ENCODE data around the gene FAM200C. TPM values are rescaled to one million over a fixed set of nuclear protein-coding genes. Genes with fewer than 3 reads are reported as not detected.

Gene FAM200C
- total RNA-seq, 6 experiments from 2014 or later = 0.56 to 1.2 (median 0.95) TPM

DNA sequence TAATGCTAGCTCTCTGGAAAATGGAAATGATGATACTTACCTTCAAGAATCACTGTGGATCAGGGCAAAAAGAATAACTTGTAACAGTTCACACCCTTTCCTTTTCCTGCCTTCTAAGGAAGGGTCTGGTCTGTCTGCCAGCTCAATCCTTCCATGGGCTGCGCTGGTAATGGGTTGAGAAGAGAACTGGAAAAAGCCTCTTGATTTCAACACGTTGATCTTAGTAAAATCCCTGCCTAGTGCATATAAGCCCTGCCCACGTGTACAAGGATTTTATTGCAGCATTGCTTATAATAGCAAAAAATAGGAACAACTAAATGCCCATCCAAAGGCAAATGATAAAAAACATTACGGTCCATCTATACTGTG lies 49.9 kb downstream of the FAM200C start:
- ATAC-seq = no peak
- TF ChIP-seq, protein P1, sequence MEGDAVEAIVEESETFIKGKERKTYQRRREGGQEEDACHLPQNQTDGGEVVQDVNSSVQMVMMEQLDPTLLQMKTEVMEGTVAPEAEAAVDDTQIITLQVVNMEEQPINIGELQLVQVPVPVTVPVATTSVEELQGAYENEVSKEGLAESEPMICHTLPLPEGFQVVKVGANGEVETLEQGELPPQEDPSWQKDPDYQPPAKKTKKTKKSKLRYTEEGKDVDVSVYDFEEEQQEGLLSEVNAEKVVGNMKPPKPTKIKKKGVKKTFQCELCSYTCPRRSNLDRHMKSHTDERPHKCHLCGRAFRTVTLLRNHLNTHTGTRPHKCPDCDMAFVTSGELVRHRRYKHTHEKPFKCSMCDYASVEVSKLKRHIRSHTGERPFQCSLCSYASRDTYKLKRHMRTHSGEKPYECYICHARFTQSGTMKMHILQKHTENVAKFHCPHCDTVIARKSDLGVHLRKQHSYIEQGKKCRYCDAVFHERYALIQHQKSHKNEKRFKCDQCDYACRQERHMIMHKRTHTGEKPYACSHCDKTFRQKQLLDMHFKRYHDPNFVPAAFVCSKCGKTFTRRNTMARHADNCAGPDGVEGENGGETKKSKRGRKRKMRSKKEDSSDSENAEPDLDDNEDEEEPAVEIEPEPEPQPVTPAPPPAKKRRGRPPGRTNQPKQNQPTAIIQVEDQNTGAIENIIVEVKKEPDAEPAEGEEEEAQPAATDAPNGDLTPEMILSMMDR (IDR thresholded peaks at IDR 0.05) = no peak
- no peak for TF ChIP-seq POLR2A (IDR thresholded peaks at IDR 0.05)
- Histone ChIP-seq H3K27me3 (no peaks in the 10 kb centered on the region), H3K27ac (no peak overlapping the region), H3K4me3 (no peak overlapping the region), H3K9me3 (no peaks in the 10 kb centered on the region), H3K36me3 (no peaks in the 10 kb centered on the region), H3K4me1 (no peaks in the 10 kb centered on the region)
- DNase-seq = no peak
- intact Hi-C loops (cut with DNase I) = loop anchor here (5.0 to 10.0 kb wide), 2 partner anchors 153 to 325 kb away; no protein-coding TSS in a partner anchor
- 47% methylated on average over 4 of the region's 4 CpGs for WGBS (ENCODE audit: insufficient coverage, low coverage, low lambda C conversion rate, missing lambda C conversion rate)

DNA sequence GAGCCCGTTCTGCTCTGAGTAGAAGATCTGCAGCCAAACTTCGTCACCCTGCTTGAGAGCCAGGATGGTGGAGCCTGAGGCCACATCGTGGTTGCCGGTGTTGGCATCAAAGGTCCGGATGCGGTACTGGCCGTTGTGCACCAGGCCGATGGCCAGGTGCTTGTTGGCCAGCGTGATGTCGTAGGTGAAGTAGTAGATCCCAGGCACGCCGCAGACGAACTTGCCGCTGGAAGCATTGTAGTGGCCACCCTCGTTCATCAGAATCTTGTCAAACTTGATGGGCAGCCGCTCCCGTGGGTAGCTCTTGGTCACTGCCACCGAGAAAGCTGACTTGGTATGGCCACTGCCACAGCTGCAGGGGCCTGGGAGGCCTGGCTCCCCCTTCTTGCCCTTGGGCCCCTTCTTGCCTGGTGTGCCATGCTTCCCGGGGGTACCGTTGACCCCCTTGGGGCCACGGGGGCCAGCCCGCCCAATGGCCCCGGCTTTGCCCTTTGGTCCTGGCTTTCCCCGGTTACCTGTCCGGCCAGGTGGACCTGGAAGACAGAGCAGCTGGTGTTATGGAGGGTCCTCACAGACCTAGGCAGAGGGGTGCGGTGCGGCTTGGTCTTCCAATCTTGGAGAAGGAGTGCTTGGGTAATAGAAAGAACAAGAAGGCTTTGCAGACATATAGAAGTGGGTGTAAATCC lies 50.5 kb downstream of the FAM200C start:
- no peaks in the 10 kb centered on the region for H3K9me3 ChIP-seq
- H3K4me1 ChIP-seq = no peaks in the 10 kb centered on the region
- H3K4me3 ChIP-seq = no peak overlapping the region
- H3K27ac ChIP-seq = no peak overlapping the region
- intact Hi-C loops (cut with DNase I) = loop anchor here (5.0 to 10.0 kb wide), 2 partner anchors 152 to 325 kb away; no protein-coding TSS in a partner anchor
- no peak for TF ChIP-seq POLR2A (IDR thresholded peaks at IDR 0.05)
- TF ChIP-seq, protein P1 (IDR thresholded peaks at IDR 0.05) = no peak
- ATAC-seq = no peak
- 78% methylated on average over 6 of the region's 27 CpGs for WGBS (ENCODE audit: insufficient coverage, low coverage, low lambda C conversion rate, missing lambda C conversion rate)
- H3K36me3 ChIP-seq = no peaks in the 10 kb centered on the region
- H3K27me3 ChIP-seq = no peaks in the 10 kb centered on the region
- no peak for DNase-seq

DNA sequence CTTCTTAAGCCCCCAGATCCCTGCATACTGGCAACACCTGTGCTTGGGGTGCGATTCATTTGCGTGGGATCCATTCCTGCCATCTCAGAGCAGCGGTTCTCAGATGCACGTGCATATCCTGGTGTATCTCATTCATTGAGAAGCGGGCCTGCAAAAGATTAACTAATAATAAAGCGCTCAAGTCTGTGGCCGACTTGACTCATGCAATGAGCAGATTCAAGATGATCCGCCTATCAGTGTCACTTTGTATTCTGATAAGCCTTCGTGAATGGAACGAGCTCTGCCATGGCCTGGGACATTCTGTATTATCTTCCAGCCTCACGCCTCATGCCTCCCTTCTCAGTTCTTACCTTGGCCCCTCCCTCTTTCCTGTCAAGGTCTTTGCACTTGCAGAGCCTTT lies 51.8 kb downstream of the FAM200C start:
- no peak for ATAC-seq
- no peaks in the 10 kb centered on the region for H3K36me3 ChIP-seq
- WGBS (ENCODE audit: insufficient coverage, low coverage, low lambda C conversion rate, missing lambda C conversion rate) = 77% methylated on average over 9 of the region's 11 CpGs
- no peak overlapping the region for H3K27ac ChIP-seq
- no peak for DNase-seq
- TF ChIP-seq, protein P1 (IDR thresholded peaks at IDR 0.05) = no peak
- intact Hi-C loops (cut with DNase I) = loop anchor here (5.0 to 10.0 kb wide), 2 partner anchors 151 to 323 kb away; no protein-coding TSS in a partner anchor
- H3K27me3 ChIP-seq = no peaks in the 10 kb centered on the region
- H3K4me3 ChIP-seq = no peak overlapping the region
- H3K9me3 ChIP-seq = no peaks in the 10 kb centered on the region
- H3K4me1 ChIP-seq = no peaks in the 10 kb centered on the region

DNA sequence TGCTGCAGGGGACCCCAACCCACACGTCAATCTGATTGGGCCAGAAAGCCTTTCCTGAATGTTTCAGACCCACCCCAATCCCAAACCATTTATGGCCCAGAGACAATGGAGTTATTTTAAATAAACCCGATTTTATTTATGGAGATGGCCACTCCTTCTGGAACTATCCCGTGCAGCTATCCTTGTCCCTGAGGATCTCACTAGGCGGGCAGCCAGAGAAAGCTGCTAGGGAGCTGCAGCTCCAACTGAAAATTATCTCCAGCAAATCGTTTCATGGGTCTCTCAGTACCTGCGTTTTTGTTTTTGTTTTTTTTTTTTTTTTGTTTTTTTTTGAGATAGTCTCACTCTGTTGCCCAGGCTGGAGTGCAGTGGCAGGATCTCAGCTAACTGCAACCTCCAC lies 52.4 kb downstream of the FAM200C start:
- TF ChIP-seq POLR2A (IDR thresholded peaks at IDR 0.05) = no peak
- TF ChIP-seq, protein P1 (IDR thresholded peaks at IDR 0.05) = no peak
- no peak overlapping the region for H3K4me3 ChIP-seq
- no peaks in the 10 kb centered on the region for H3K9me3 ChIP-seq
- H3K36me3 ChIP-seq = no peaks in the 10 kb centered on the region
- ATAC-seq (no peak), DNase-seq (no peak)
- no peaks in the 10 kb centered on the region for H3K27me3 ChIP-seq
- H3K27ac ChIP-seq = no peak overlapping the region
- intact Hi-C loops (cut with DNase I) = loop anchor here (5.0 to 10.0 kb wide), 2 partner anchors 150 to 323 kb away; no protein-coding TSS in a partner anchor
- H3K4me1 ChIP-seq = no peaks in the 10 kb centered on the region
- WGBS (ENCODE audit: insufficient coverage, low coverage, low lambda C conversion rate, missing lambda C conversion rate) = 55% methylated on average over 6 of the region's 6 CpGs

Other genes with a start within 250 kb of the FAM200C start
- not detected for gene FABP6, start 170.5 kb downstream of the FAM200C start, total RNA-seq
- under 1 TPM; 0.19 to 0.79 (median 0.44) TPM for gene CCNJL, start 87.5 kb downstream of the FAM200C start, total RNA-seq
- gene C1QTNF2, start 29.4 kb downstream of the FAM200C start, total RNA-seq = under 1 TPM in 4 of 6 experiments, not detected in 2; 0.11 to 0.30 (median 0.15) TPM
- gene SLU7, start 19.0 kb upstream of the FAM200C start, total RNA-seq = 10 to 100 TPM; 11.6 to 19.4 (median 17.0) TPM
- gene PTTG1, start 21.8 kb upstream of the FAM200C start, total RNA-seq = 1 to 10 TPM in 3 of 6 experiments, under 1 TPM in 3; 0.51 to 5.9 (median 2.6) TPM